Mesodermal cell (in vitro differentiated cells): ENCODE data around the gene C13orf46.
"Not testable (repeated sequence)": the region's sequence is repeated elsewhere in the genome, so short reads cannot be mapped to it uniquely, and the experiment has no call there.

Source experiments
- H3K27ac ChIP-seq: 2 replicates; pipeline ENCODE4 v1.7.0; 2013; ENCODE audit warnings: mild to moderate bottlenecking, low read depth, low read length, moderate library complexity; ENCODE audit not compliant: severe bottlenecking
- H3K36me3 ChIP-seq: 2 replicates; pipeline ENCODE4 v1.7.1; 2013; ENCODE audit warnings: mild to moderate bottlenecking, low read length, moderate library complexity; ENCODE audit not compliant: control insufficient read depth, insufficient read depth
- H3K4me1 ChIP-seq: one replicate; pipeline ENCODE4 v1.7.1; 2013; ENCODE audit warnings: mild to moderate bottlenecking, low read length; ENCODE audit not compliant: insufficient read depth, control insufficient read depth, poor library complexity, severe bottlenecking
- H3K4me3 ChIP-seq: 2 replicates; pipeline ENCODE4 v1.7.0; 2013; ENCODE audit warnings: low read length, control low read depth, mild to moderate bottlenecking; ENCODE audit not compliant: insufficient read depth, poor library complexity, severe bottlenecking; ENCODE audit errors: extremely low read depth
- H3K9me3 ChIP-seq: 2 replicates; pipeline ENCODE4 v1.7.1; 2013; ENCODE audit warnings: mild to moderate bottlenecking, low read length, moderate library complexity; ENCODE audit not compliant: control insufficient read depth
- WGBS, 2 experiments: methylation state at CpG; one replicate each; pipeline ENCODE4 v1.1.5; 2013; ENCODE audit warnings: missing lambda C conversion rate in 2 of 2; ENCODE audit not compliant: insufficient coverage in 2 of 2; 5-methylcytosine and 5-hydroxymethylcytosine counted together

The C13orf46 gene

GRCh38 chr13:113917096-113917495, 56.8 kb downstream of the C13orf46 start:
- H3K27ac ChIP-seq: no peak overlapping the region
- H3K4me3 ChIP-seq: no peak overlapping the region
- WGBS, 2 experiments: 94 to 97% methylated on average over 12 to 14 of the region's 14 CpGs
- H3K4me1 ChIP-seq: no peaks in the 10 kb centered on the region
- no peaks in the 10 kb centered on the region for H3K36me3 ChIP-seq
- peaks cover 2% of the 10 kb centered on the region for H3K9me3 ChIP-seq

DNA sequence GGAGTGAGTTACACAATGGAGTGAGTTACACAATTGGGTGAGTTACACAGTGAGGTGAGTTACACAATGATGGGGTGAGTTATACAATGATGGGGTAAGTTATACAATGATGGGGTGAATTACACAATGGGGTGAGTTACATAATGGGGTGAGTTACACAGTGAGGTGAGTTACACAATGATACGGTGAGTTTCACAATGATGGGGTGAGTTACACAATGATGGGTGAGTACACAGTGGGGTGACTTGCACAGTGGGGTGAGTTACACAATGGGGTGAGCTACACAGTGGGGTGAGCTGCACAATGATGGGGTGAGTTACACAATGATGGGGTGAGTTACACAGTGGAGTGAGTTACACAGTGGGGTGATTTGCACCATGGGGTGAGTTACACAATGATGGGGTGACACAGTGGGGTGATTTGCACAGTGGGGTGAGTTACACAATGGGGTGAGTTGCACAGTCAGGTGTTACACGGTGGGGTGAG, 57.5 kb downstream of the C13orf46 start:
- Histone ChIP-seq H3K9me3 (no peaks in the 10 kb centered on the region), H3K4me1 (no peaks in the 10 kb centered on the region), H3K4me3 (no peak overlapping the region), H3K36me3 (no peaks in the 10 kb centered on the region), H3K27ac (no peak overlapping the region)
- WGBS, 2 experiments: 100% methylated on average over 1 to 2 of the region's 2 CpGs

DNA sequence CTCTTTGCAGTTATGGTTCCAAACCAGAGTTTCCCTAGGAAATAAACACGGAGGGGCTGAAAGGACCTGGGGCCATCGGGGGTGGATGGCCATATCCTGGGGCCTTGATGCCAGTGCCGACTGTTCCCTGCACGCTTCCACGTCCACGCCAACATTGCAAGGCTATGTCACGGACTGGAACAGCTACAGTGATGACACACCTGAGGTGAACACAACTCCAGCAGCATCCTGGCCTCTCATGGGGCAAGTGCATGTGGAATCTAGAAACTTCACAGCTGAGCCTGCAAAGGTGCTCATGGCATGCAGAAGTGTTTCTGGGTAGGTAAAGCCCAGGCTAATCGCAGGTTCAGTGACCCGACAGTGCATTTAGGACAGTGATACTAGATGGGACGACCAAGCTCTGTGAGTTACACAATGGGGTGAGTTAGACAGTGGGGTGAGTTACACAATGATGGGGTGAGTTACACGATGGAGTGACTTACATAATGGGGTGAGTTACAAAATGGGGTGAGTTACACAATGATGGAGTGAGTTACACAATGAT, 58.0 kb downstream of the C13orf46 start:
- WGBS, 2 experiments: 87 to 93% methylated on average over 11 of the region's 11 CpGs
- Histone ChIP-seq H3K4me1 (no peaks in the 10 kb centered on the region), H3K9me3 (no peaks in the 10 kb centered on the region), H3K4me3 (no peak overlapping the region), H3K36me3 (no peaks in the 10 kb centered on the region), H3K27ac (no peak overlapping the region)

GRCh38 chr13:113915012-113915763, 58.7 kb downstream of the C13orf46 start:
- Histone ChIP-seq H3K4me1 (no peaks in the 10 kb centered on the region), H3K27ac (no peak overlapping the region), H3K36me3 (no peaks in the 10 kb centered on the region), H3K9me3 (no peaks in the 10 kb centered on the region), H3K4me3 (no peak overlapping the region)
- 86 to 92% methylated on average over 17 to 18 of the region's 21 CpGs for WGBS, 2 experiments

GRCh38 chr13:113914333-113915011, 59.4 kb downstream of the C13orf46 start:
- H3K36me3 ChIP-seq: no peaks in the 10 kb centered on the region
- WGBS, 2 experiments: 92 to 94% methylated on average over 22 to 23 of the region's 24 CpGs
- H3K4me3 ChIP-seq: no peak overlapping the region
- H3K9me3 ChIP-seq: no peaks in the 10 kb centered on the region
- no peaks in the 10 kb centered on the region for H3K4me1 ChIP-seq
- H3K27ac ChIP-seq: no peak overlapping the region

GRCh38 chr13:113913838-113914237, 60.0 kb downstream of the C13orf46 start:
- H3K27ac ChIP-seq, H3K4me1 ChIP-seq, H3K9me3 ChIP-seq, H3K4me3 ChIP-seq, H3K36me3 ChIP-seq: not testable (repeated sequence)
- WGBS, 2 experiments: 96% methylated on average over 20 of the region's 22 CpGs

GRCh38 chr13:113913408-113913807, 60.5 kb downstream of the C13orf46 start:
- H3K27ac ChIP-seq, H3K4me3 ChIP-seq, H3K9me3 ChIP-seq, H3K36me3 ChIP-seq, H3K4me1 ChIP-seq: not testable (repeated sequence)
- 90 to 95% methylated on average over 3 of the region's 8 CpGs for WGBS, 2 experiments

GRCh38 chr13:113912596-113912995, 61.3 kb downstream of the C13orf46 start:
- H3K9me3 ChIP-seq: no peaks in the 10 kb centered on the region
- H3K27ac ChIP-seq: no peak overlapping the region
- no peaks in the 10 kb centered on the region for H3K36me3 ChIP-seq
- no peak overlapping the region for H3K4me3 ChIP-seq
- peaks cover 11% of the 10 kb centered on the region for H3K4me1 ChIP-seq
- 83% methylated on average over 1 of the region's 3 CpGs; no CpG with 5 or more reads in 1 of the 2 experiments for WGBS, 2 experiments

DNA sequence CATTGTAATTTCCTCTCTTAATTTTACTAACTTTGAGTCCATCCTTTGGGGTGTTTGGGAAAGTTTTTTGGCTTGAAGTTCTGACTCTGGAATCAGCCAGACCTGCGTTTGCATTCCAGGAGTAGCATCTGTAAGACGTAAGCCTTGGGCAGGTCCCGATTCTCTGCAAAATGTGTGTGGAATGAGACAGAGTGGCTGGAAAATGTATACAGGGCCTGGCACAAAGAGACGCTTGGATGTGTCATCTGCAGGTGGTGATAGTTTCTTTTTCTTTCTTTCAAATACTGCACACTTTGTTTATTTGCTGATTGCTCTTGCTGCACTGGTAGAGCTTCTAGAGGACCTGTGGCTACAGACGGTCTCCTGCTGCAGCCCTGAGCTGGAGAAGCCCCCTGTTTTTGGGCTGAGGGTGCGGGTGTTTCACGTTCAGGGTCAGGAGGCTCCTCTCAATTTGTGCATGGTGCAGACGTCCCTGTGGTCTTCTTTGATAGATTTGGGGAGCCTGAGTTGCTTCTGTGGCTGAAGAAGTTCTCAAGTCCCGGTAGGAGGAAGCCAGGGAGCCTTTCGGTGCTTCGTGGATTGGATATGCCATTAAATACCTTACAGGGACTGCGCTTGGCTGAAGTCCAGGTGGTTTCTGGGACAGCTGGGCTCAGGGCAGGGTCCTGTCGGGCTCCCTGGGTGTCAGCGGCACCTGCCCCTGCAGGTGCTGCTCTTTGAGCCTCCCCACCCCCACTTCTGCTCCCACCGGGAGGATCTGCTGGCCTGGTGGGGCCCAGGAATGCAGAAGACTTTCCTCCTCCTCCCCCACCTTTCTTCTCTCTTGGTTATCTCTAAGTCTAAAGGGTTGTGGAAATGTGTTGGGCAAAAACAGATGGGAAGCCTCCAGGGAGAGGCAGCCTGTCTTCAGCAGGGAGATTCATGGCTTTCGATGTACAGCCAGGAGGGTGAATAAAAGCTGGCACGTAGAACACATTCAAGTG, 66.0 kb downstream of the C13orf46 start:
- Histone ChIP-seq H3K9me3 (peaks cover 3% of the 10 kb centered on the region), H3K36me3 (no peaks in the 10 kb centered on the region), H3K4me1 (peaks cover 15% of the 10 kb centered on the region), H3K4me3 (no peak overlapping the region), H3K27ac (peak overlapping the region; percentile 78)
- 85 to 86% methylated on average over 13 to 14 of the region's 17 CpGs for WGBS, 2 experiments

- peaks cover 3% of the 10 kb centered on the region for H3K9me3 ChIP-seq
- WGBS, 2 experiments: 85 to 93% methylated on average over 2 to 3 of the region's 4 CpGs
Measured at GRCh38 chr13:113906571-113906970, 67.3 kb downstream of the C13orf46 start.

More at GRCh38 chr13:113906571-113906970, 67.3 kb downstream of the C13orf46 start:
- Histone ChIP-seq H3K4me1 (peaks cover 15% of the 10 kb centered on the region), H3K27ac (no peak overlapping the region), H3K4me3 (no peak overlapping the region), H3K36me3 (no peaks in the 10 kb centered on the region)
